Loucy (cell line): ENCODE data around the gene AGAP1.

ENCODE experiments used
- H2AFZ ChIP-seq: fragments of 200-600 bp; sonication (generic); 2 replicates; pipeline ENCODE4 v1.6.0; 2016; ENCODE audit warnings: antibody characterized with exemption, mild to moderate bottlenecking, low read length, moderate library complexity
- H3F3A ChIP-seq: fragments of 200-600 bp; 2 replicates; pipeline ENCODE4 v1.6.0; 2016; ENCODE audit warnings: antibody characterized with exemption, low read depth, mild to moderate bottlenecking
- H3K27me3 ChIP-seq: fragments of 200-600 bp; sonication (generic); 2 replicates; pipeline ENCODE4 v1.6.1; 2014; ENCODE audit warnings: low read length, mild to moderate bottlenecking; ENCODE audit not compliant: insufficient read depth, poor library complexity, severe bottlenecking
- H3K36me3 ChIP-seq: fragments of 200-600 bp; sonication (generic); 2 replicates; pipeline ENCODE4 v1.6.1; 2016; ENCODE audit warnings: low read length; ENCODE audit not compliant: insufficient read depth
- H3K4me1 ChIP-seq: fragments of 200-600 bp; sonication (generic); 2 replicates; pipeline ENCODE4 v1.5.1; 2014; ENCODE audit warnings: low read length, mild to moderate bottlenecking; ENCODE audit not compliant: insufficient read depth, poor library complexity, severe bottlenecking
- H3K4me2 ChIP-seq: fragments of 200-600 bp; sonication (generic); 2 replicates; pipeline ENCODE4 v1.6.0; 2014; ENCODE audit warnings: antibody characterized with exemption, low read length, low read depth, mild to moderate bottlenecking; ENCODE audit not compliant: poor library complexity, severe bottlenecking
- H3K4me3 ChIP-seq: fragments of 200-600 bp; sonication (generic); 2 replicates; pipeline ENCODE4 v1.5.1; 2014; ENCODE audit warnings: low read length, mild to moderate bottlenecking, mixed read lengths; ENCODE audit not compliant: poor library complexity, severe bottlenecking
- H3K79me2 ChIP-seq: fragments of 200-600 bp; sonication (generic); 2 replicates; pipeline ENCODE4 v1.6.1; 2014; ENCODE audit warnings: low read length; ENCODE audit not compliant: insufficient read depth
- H3K9ac ChIP-seq: fragments of 200-600 bp; sonication (generic); 2 replicates; pipeline ENCODE4 v1.6.0; 2014; ENCODE audit warnings: mild to moderate bottlenecking, low read depth, low read length, moderate library complexity; ENCODE audit not compliant: poor library complexity, severe bottlenecking
- H3K9me2 ChIP-seq: fragments of 200-600 bp; sonication (generic); replicated peaks from 2 replicates; pipeline ENCODE4 v1.6.1; 2016; ENCODE audit warnings: low read depth, low read length, mixed read lengths
- H3K9me3 ChIP-seq: fragments of 200-600 bp; sonication (generic); 2 replicates; pipeline ENCODE4 v1.6.1; 2014; ENCODE audit warnings: mild to moderate bottlenecking, antibody characterized with exemption, low read length, low read depth; ENCODE audit not compliant: insufficient read depth
- H4K20me1 ChIP-seq: fragments of 200-600 bp; sonication (generic); 2 replicates; pipeline ENCODE4 v1.6.0; 2014; ENCODE audit warnings: antibody characterized with exemption, low read length, mild to moderate bottlenecking; ENCODE audit not compliant: insufficient read depth, poor library complexity, severe bottlenecking
- EZH2phosphoT487 ChIP-seq: fragments of 200-600 bp; IDR thresholded peaks from 2 replicates; pipeline ENCODE4 v1.6.1; 2018; ENCODE audit warnings: antibody characterized with exemption, mild to moderate bottlenecking, moderate library complexity, borderline replicate concordance
- TF ChIP-seq, protein P1 (sequence below): fragments of 200-600 bp; sonication (generic); conservative IDR thresholded peaks from 2 replicates; pipeline ENCODE4 v1.5.1; 2014; ENCODE audit warnings: mild to moderate bottlenecking, antibody characterized with exemption, low read length

The AGAP1 gene

DNA sequence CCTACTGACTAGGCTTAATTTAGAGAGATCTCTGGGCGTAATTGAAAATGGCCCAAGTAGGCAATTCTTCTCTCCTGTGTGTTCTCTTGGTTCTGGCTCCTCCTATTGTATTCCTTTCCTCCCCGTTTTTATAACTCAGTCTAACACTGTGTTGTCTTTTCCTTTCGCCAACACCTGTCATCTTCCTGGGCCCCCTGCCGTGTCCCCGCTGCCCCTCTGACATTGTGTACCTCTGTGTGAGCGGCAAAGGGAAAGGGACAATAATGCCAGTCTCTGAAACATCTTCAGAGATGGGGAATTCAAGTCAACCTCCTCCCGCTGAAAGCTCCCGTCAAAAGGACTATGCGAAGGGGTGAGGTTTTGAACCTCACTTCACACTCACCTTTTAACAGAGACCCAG, 463.4 kb downstream of the AGAP1 start:
- Histone ChIP-seq H3K27me3 (no peaks in the 10 kb centered on the region), H3K79me2 (no peaks in the 10 kb centered on the region), H2AFZ (no peak overlapping the region), H3K4me1 (no peaks in the 10 kb centered on the region), H3K9me2 (no peaks in the 10 kb centered on the region), H4K20me1 (peaks cover 2% of the 10 kb centered on the region), H3K9me3 (no peaks in the 10 kb centered on the region), H3F3A (no peaks in the 10 kb centered on the region), H3K9ac (no peak overlapping the region), H3K36me3 (no peaks in the 10 kb centered on the region), H3K4me3 (no peak overlapping the region), H3K4me2 (no peak overlapping the region)
- no peak for TF ChIP-seq EZH2phosphoT487
- TF ChIP-seq, protein P1, sequence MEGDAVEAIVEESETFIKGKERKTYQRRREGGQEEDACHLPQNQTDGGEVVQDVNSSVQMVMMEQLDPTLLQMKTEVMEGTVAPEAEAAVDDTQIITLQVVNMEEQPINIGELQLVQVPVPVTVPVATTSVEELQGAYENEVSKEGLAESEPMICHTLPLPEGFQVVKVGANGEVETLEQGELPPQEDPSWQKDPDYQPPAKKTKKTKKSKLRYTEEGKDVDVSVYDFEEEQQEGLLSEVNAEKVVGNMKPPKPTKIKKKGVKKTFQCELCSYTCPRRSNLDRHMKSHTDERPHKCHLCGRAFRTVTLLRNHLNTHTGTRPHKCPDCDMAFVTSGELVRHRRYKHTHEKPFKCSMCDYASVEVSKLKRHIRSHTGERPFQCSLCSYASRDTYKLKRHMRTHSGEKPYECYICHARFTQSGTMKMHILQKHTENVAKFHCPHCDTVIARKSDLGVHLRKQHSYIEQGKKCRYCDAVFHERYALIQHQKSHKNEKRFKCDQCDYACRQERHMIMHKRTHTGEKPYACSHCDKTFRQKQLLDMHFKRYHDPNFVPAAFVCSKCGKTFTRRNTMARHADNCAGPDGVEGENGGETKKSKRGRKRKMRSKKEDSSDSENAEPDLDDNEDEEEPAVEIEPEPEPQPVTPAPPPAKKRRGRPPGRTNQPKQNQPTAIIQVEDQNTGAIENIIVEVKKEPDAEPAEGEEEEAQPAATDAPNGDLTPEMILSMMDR = no peak

GRCh38 chr2:235958221-235958930, 464.5 kb downstream of the AGAP1 start:
- no peak overlapping the region for H3K9ac ChIP-seq
- no peak overlapping the region for H3K4me2 ChIP-seq
- no peaks in the 10 kb centered on the region for H3K27me3 ChIP-seq
- no peaks in the 10 kb centered on the region for H4K20me1 ChIP-seq
- H3K4me1 ChIP-seq = no peaks in the 10 kb centered on the region
- H3K36me3 ChIP-seq = no peaks in the 10 kb centered on the region
- H2AFZ ChIP-seq = no peak overlapping the region
- no peak for TF ChIP-seq EZH2phosphoT487
- TF ChIP-seq, protein P1 = no peak
- no peaks in the 10 kb centered on the region for H3K9me2 ChIP-seq
- no peak overlapping the region for H3K4me3 ChIP-seq
- H3K79me2 ChIP-seq = no peaks in the 10 kb centered on the region
- no peaks in the 10 kb centered on the region for H3F3A ChIP-seq
- no peaks in the 10 kb centered on the region for H3K9me3 ChIP-seq

- no peak overlapping the region for H3K4me2 ChIP-seq
- no peaks in the 10 kb centered on the region for H4K20me1 ChIP-seq
- no peaks in the 10 kb centered on the region for H3K36me3 ChIP-seq
- H3K79me2 ChIP-seq = no peaks in the 10 kb centered on the region
- no peak overlapping the region for H3K9ac ChIP-seq
- H3F3A ChIP-seq = no peaks in the 10 kb centered on the region
- H3K27me3 ChIP-seq = no peaks in the 10 kb centered on the region
- no peak overlapping the region for H3K4me3 ChIP-seq
- no peaks in the 10 kb centered on the region for H3K9me2 ChIP-seq
- no peaks in the 10 kb centered on the region for H3K4me1 ChIP-seq
- no peak overlapping the region for H2AFZ ChIP-seq
- TF ChIP-seq, protein P1 = no peak
- no peak for TF ChIP-seq EZH2phosphoT487
- H3K9me3 ChIP-seq = no peaks in the 10 kb centered on the region
These were observed 465.1 kb downstream of the AGAP1 start for GRCh38 chr2:235958931-235959410.
